Sigmoid colon (tissue), 4 donors: ENCODE measurements around the gene DNAJC18.

ENCODE experiments used
- CTCF ChIP-seq, 4 experiments: fragments of 450-650 bp in 3 of 4; fragments of 200-600 bp in 1 of 4; IDR thresholded peaks; one replicate each; pipeline ENCODE4 v1.5.1; 2016 to 2019; ENCODE audit warnings: antibody characterized with exemption in 4 of 4, mild to moderate bottlenecking in 3 of 4, moderate library complexity in 2 of 4
- EP300 ChIP-seq, 4 donors: sonication (generic); formaldehyde crosslinking; IDR thresholded peaks; one replicate each; pipeline ENCODE4 v1.6.1; 2017; ENCODE audit warnings: antibody characterized with exemption in 4 of 4
- POLR2A ChIP-seq, 2 donors: fragments of 450-650 bp; IDR thresholded peaks; one replicate each; pipeline ENCODE4 v1.6.1; 2016; ENCODE audit warnings: antibody characterized with exemption in 2 of 2, mild to moderate bottlenecking in 2 of 2, moderate library complexity in 2 of 2
- POLR2AphosphoS5 ChIP-seq, 4 donors: sonication (generic); formaldehyde crosslinking; IDR thresholded peaks; one replicate each; pipeline ENCODE4 v1.6.1; 2017; ENCODE audit warnings: antibody characterized with exemption in 4 of 4

DNA sequence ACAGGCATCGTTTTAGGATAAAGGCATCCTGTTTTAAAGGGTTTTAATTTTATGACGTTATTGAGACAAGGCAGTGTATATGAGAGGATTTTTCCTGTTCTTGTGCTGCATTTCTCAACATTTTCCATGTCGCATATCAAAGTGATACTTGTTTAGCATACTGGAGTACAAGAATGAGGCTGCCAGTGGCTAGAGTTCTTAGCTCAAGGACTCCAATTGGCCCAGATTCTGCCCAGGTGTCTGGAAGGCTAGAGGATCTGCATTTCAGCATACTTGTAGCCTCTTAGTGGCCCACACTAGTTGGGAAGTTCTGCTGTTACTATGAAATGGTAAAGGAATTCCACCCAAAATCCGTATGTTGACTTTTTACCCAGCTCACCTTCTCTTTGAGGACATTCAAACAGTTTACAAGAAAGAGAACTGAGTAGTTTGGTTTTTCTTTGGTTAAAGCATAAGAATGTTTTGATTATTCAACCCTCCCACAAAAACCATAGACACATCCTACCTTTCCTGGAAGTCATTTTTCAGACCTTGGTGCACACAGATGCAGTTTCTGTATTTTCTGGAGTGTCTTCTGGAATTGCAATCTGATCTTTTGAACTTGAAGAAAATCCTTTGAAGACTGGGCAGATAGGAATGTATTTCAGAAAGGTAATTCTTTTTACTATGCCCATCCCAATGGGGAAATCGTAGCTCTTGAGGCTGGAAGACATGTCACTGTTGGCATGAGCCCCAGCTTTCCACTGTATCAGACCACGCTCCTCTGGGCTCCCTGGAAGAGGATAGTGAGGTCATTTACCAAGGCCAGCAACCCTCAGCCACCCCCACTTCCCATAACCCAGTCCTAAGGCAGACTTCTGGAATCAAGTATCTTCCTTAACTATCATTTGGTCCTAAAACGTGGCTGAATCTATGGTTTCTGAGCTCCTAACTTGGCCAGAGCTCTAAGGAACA, 67.6 kb downstream of the DNAJC18 start:
- no peak for TF ChIP-seq CTCF (IDR thresholded peaks at IDR 0.05)
- TF ChIP-seq EP300 (IDR thresholded peaks at IDR 0.05): no peak
- no peak for TF ChIP-seq POLR2AphosphoS5 (IDR thresholded peaks at IDR 0.05)
- no peak for TF ChIP-seq POLR2A (IDR thresholded peaks at IDR 0.05)
